Upper lobe of right lung (tissue), 1 donor: ENCODE data around the gene RSPRY1. TPM values are rescaled to one million over a fixed set of nuclear protein-coding genes. Genes with fewer than 3 reads are reported as not detected.

Source experiments
- ATAC-seq: fragments of 200-7000 bp; cut with Tn5 transposase; one replicate; pipeline ENCODE4 v1.9.1; 2020; ENCODE audit warnings: mild to moderate bottlenecking, moderate library complexity
- DNase-seq: peaks from one replicate; pipeline ENCODE4 v3.0.0-alpha.2; 2020
- H3K27ac ChIP-seq: fragments of 200-600 bp; one replicate; pipeline ENCODE4 v1.8.0; 2022
- H3K27me3 ChIP-seq: fragments of 200-600 bp; one replicate; pipeline ENCODE4 v1.8.0; 2022; ENCODE audit warnings: mild to moderate bottlenecking
- H3K36me3 ChIP-seq: fragments of 200-600 bp; one replicate; pipeline ENCODE4 v1.8.0; 2022
- H3K4me1 ChIP-seq: fragments of 200-600 bp; one replicate; pipeline ENCODE4 v1.8.0; 2022
- H3K4me3 ChIP-seq: fragments of 200-600 bp; one replicate; pipeline ENCODE4 v1.8.0; 2022; ENCODE audit warnings: mild to moderate bottlenecking
- H3K9me3 ChIP-seq: fragments of 200-600 bp; one replicate; pipeline ENCODE4 v1.8.0; 2022
- intact Hi-C: fragments of 100-400 bp; cut with DNase I; formaldehyde crosslinking; loops from one replicate; pipeline ENCODE4 v1.11.0; 2022
- total RNA-seq: library from RNA; stranded (reverse); fragmentation: NEBNext Ultra II Directional; extraction: Animal tissue kit (Norgen Biotek cat#: 25700); gene quantifications from one replicate; pipeline ENCODE4 v1.2.1, GENCODE V29; 2021
- TF ChIP-seq, protein P1 (sequence below): fragments of 200-600 bp; IDR thresholded peaks from one replicate; pipeline ENCODE4 v1.8.0; 2022; ENCODE audit warnings: antibody characterized with exemption
- donor health status: DM: no; HTN: yes; CAD: no; lungs with severe emphysema.

The RSPRY1 gene
- total RNA-seq, 1 donor from 2014 or later = 36.2 TPM

DNA sequence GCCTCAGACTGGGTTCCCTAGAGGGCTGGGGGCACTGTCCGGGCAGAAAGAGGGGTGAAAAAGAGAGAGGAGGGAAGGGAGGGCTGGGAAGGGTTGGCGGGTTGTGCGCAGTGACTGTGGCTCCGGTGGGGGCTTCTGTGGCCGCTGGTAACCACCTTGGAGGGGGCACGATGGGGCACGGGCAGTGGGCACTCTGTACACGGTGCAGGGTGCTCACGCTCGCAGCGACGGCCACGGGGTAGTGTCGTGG lies 97.8 kb downstream of the RSPRY1 start:
- peak overlapping the region; percentile 84 for H3K27ac ChIP-seq
- intact Hi-C loops = no loop called here
- ATAC-seq = no peak

DNA sequence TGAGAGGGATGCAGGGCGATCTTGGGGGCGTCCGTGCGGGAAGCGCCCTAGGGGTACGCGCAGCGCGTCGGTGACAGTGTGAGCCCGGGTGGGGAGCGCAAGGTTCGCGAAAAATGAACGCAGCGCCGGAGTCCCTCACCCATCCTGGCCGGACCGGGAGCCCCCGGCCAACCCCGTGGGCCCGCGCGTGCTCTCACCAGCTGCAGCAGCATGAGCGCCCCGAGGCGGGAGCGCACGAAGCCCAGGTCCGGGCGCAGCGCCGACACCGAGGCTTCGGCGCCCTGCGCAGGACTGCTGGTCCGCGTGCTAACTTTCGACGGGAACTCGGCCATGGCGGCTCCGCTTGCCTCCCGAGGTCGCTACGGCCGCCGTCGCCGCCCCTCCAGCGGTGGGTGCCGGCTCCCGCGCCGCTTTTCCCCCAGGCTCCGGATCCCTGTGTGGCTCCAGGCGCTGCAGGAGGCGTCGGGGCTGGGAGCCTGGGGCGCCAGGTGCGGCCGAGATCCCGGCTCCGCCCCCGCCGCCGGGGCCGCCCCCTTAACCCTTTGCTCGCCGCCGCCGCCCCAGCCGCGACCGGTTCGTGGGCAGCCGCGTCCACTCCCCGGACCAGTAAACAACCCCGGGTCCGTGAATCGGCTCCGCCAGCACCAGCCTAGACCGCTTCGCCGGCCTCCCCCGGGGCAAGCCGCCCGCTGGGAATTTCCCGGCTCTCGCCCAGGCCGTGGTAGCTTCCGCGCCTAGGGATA lies 98.3 kb downstream of the RSPRY1 start, which contains the start of gene PLLP:
TSS of gene PLLP (minus strand) at position 464 of the 743 bp plus-strand sequence. CDS start at position 332, 132 bp downstream.
- intact Hi-C loops = no loop called here
- DNase-seq = peak; percentile 85
- Histone ChIP-seq H3K9me3 (no peaks in the 10 kb centered on the region), H3K27me3 (peaks cover 21% of the 10 kb centered on the region), H3K4me1 (peaks cover 4% of the 10 kb centered on the region), H3K36me3 (no peaks in the 10 kb centered on the region), H3K4me3 (peak within 1 kb of the TSS; percentile 70), H3K27ac (peak within 1 kb of the TSS; percentile 84)
- peak; percentile 91 for ATAC-seq
- TF ChIP-seq, protein P1, sequence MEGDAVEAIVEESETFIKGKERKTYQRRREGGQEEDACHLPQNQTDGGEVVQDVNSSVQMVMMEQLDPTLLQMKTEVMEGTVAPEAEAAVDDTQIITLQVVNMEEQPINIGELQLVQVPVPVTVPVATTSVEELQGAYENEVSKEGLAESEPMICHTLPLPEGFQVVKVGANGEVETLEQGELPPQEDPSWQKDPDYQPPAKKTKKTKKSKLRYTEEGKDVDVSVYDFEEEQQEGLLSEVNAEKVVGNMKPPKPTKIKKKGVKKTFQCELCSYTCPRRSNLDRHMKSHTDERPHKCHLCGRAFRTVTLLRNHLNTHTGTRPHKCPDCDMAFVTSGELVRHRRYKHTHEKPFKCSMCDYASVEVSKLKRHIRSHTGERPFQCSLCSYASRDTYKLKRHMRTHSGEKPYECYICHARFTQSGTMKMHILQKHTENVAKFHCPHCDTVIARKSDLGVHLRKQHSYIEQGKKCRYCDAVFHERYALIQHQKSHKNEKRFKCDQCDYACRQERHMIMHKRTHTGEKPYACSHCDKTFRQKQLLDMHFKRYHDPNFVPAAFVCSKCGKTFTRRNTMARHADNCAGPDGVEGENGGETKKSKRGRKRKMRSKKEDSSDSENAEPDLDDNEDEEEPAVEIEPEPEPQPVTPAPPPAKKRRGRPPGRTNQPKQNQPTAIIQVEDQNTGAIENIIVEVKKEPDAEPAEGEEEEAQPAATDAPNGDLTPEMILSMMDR = no peak

More for the DNA sequence above, 97.8 kb downstream of the RSPRY1 start:
- H3K4me1 ChIP-seq = peaks cover 5% of the 10 kb centered on the region
- no peaks in the 10 kb centered on the region for H3K36me3 ChIP-seq
- H3K4me3 ChIP-seq = peak overlapping the region; percentile 70
- no peak for DNase-seq
- no peaks in the 10 kb centered on the region for H3K9me3 ChIP-seq
- peaks cover 21% of the 10 kb centered on the region for H3K27me3 ChIP-seq
- TF ChIP-seq, protein P1 = no peak

GRCh38 chr16:57284952-57285363 lies 98.8 kb downstream of the RSPRY1 start:
- intact Hi-C loops = no loop called here
- Histone ChIP-seq H3K4me3 (peak overlapping the region; percentile 70), H3K36me3 (no peaks in the 10 kb centered on the region), H3K27me3 (peaks cover 21% of the 10 kb centered on the region), H3K27ac (peak overlapping the region; percentile 84), H3K9me3 (no peaks in the 10 kb centered on the region), H3K4me1 (no peaks in the 10 kb centered on the region)
- no peak for DNase-seq
- ATAC-seq = no peak
- TF ChIP-seq, protein P1 = no peak

GRCh38 chr16:57285379-57285778 lies 99.2 kb downstream of the RSPRY1 start:
- Histone ChIP-seq H3K4me1 (no peaks in the 10 kb centered on the region), H3K27ac (no peak overlapping the region), H3K27me3 (peaks cover 21% of the 10 kb centered on the region), H3K4me3 (no peak overlapping the region), H3K9me3 (no peaks in the 10 kb centered on the region), H3K36me3 (no peaks in the 10 kb centered on the region)
- TF ChIP-seq, protein P1 = no peak
- no peak for DNase-seq
- intact Hi-C loops = no loop called here
- no peak for ATAC-seq

- TF ChIP-seq, protein P1 = no peak
- Histone ChIP-seq H3K4me1 (no peaks in the 10 kb centered on the region), H3K27me3 (peaks cover 6% of the 10 kb centered on the region), H3K27ac (no peak overlapping the region), H3K4me3 (no peak overlapping the region), H3K9me3 (no peaks in the 10 kb centered on the region), H3K36me3 (no peaks in the 10 kb centered on the region)
- intact Hi-C loops = no loop called here
- DNase-seq (no peak), ATAC-seq (no peak)
Measured at GRCh38 chr16:57289391-57290257, 103.5 kb downstream of the RSPRY1 start.

Other genes with a start within 250 kb of the RSPRY1 start
- 1.9 TPM for gene CETP, start 224.4 kb upstream of the RSPRY1 start, total RNA-seq
- gene NLRC5, start 196.8 kb upstream of the RSPRY1 start, total RNA-seq = 44.9 TPM
- 64.5 TPM for gene CPNE2, start 93.7 kb upstream of the RSPRY1 start, total RNA-seq
- gene PSME3IP1, start 290 bp upstream of the RSPRY1 start, total RNA-seq = 77.8 TPM
- gene ARL2BP, start 58.9 kb downstream of the RSPRY1 start, total RNA-seq = 60.0 TPM
- gene PLLP, start 98.3 kb downstream of the RSPRY1 start, total RNA-seq = 104 TPM
- 3.8 TPM for gene CCL22, start 172.5 kb downstream of the RSPRY1 start, total RNA-seq
- gene CX3CL1, start 186.2 kb downstream of the RSPRY1 start, total RNA-seq = 47.5 TPM
- gene CCL17, start 218.4 kb downstream of the RSPRY1 start, total RNA-seq = 15.5 TPM